Astrocyte (in vitro differentiated cells and primary cell): ENCODE data around the gene SPATA9. TPM values are rescaled to one million over a fixed set of nuclear protein-coding genes. Genes with fewer than 3 reads are reported as not detected.
A peak's percentile ranks its signal among the peaks of the same experiment; 100 is the strongest.

Experiments used
- DNase-seq: peaks from one replicate; pipeline ENCODE4 v3.0.0-alpha.2; 2010; ENCODE audit warnings: low read depth
- FAIRE-seq: peaks from 2 replicates; lab custom pipeline; 2011; peaks lifted over from hg19 to GRCh38; lab: Jason Lieb, UNC
- H2AFZ ChIP-seq: 2 replicates; pipeline ENCODE4 v1.6.0; 2012; ENCODE audit warnings: low read depth, low read length, inconsistent platforms
- H3K27ac ChIP-seq: 2 replicates; pipeline ENCODE4 v1.5.1; 2011; ENCODE audit warnings: low read depth, low read length, inconsistent platforms
- H3K27me3 ChIP-seq: 2 replicates; pipeline ENCODE4 v1.6.0; 2011; ENCODE audit warnings: low read length, inconsistent platforms; ENCODE audit not compliant: insufficient read depth
- H3K36me3 ChIP-seq: 2 replicates; pipeline ENCODE4 v1.5.1; 2011; ENCODE audit warnings: low read length, inconsistent platforms; ENCODE audit not compliant: insufficient read depth
- H3K4me1 ChIP-seq: 2 replicates; pipeline ENCODE4 v1.5.1; 2011; ENCODE audit warnings: low read length, inconsistent platforms; ENCODE audit not compliant: insufficient read depth
- H3K4me2 ChIP-seq: 2 replicates; pipeline ENCODE4 v1.6.0; 2012; ENCODE audit warnings: low read length, inconsistent platforms
- H3K4me3 ChIP-seq: 2 replicates; pipeline ENCODE4 v1.5.1; 2011; ENCODE audit warnings: low read depth, mild to moderate bottlenecking, low read length, inconsistent platforms; ENCODE audit not compliant: insufficient read depth
- H3K79me2 ChIP-seq: 2 replicates; pipeline ENCODE4 v1.6.0; 2012; ENCODE audit warnings: mild to moderate bottlenecking, low read length, inconsistent platforms; ENCODE audit not compliant: insufficient read depth
- H3K9ac ChIP-seq: 2 replicates; pipeline ENCODE4 v1.6.0; 2012; ENCODE audit warnings: mild to moderate bottlenecking, low read length, inconsistent platforms
- H3K9me3 ChIP-seq: 2 replicates; pipeline ENCODE4 v1.5.1; 2012; ENCODE audit warnings: low read depth, mild to moderate bottlenecking, low read length, inconsistent platforms; ENCODE audit not compliant: insufficient read depth
- H4K20me1 ChIP-seq: 2 replicates; pipeline ENCODE4 v1.6.0; 2012; ENCODE audit warnings: low read length, inconsistent platforms; ENCODE audit not compliant: insufficient read depth
- H3K27ac Mint-ChIP-seq: one replicate; pipeline ENCODE4 v1.8.0; 2021; ENCODE audit warnings: mild to moderate bottlenecking, mixed read lengths; ENCODE audit not compliant: unreplicated experiment
- H3K27me3 Mint-ChIP-seq: one replicate; pipeline ENCODE4 v1.8.0; 2021; ENCODE audit warnings: low read depth, mixed read lengths; ENCODE audit not compliant: unreplicated experiment
- H3K36me3 Mint-ChIP-seq: one replicate; pipeline ENCODE4 v1.8.0; 2021; ENCODE audit warnings: low read depth, mixed read lengths; ENCODE audit not compliant: unreplicated experiment
- H3K4me1 Mint-ChIP-seq: one replicate; pipeline ENCODE4 v1.8.0; 2021; ENCODE audit warnings: low read depth, mixed read lengths; ENCODE audit not compliant: unreplicated experiment
- H3K4me3 Mint-ChIP-seq: one replicate; pipeline ENCODE4 v1.8.0; 2021; ENCODE audit warnings: mild to moderate bottlenecking, moderate library complexity, mixed read lengths; ENCODE audit not compliant: unreplicated experiment
- H3K9me3 Mint-ChIP-seq: one replicate; pipeline ENCODE4 v1.8.0; 2021; ENCODE audit warnings: mild to moderate bottlenecking, mixed read lengths; ENCODE audit not compliant: unreplicated experiment
- CTCF ChIP-seq: IDR thresholded peaks from 2 replicates; pipeline ENCODE4 v1.5.1; 2011; ENCODE audit warnings: low read depth, mild to moderate bottlenecking, inconsistent platforms, low read length, moderate library complexity; ENCODE audit not compliant: insufficient read depth
- EZH2 ChIP-seq: IDR thresholded peaks from 2 replicates; pipeline ENCODE4 v1.6.1; 2012; ENCODE audit warnings: mild to moderate bottlenecking, low read length, inconsistent platforms; ENCODE audit not compliant: insufficient read depth
- total RNA-seq: library from RNA; stranded (reverse); gene quantifications from 2 replicates; pipeline ENCODE4 v1.2.1, GENCODE V29; 2021

Gene SPATA9
- total RNA-seq, 1 donor from 2014 or later, result 0.98 TPM

- no peaks in the 10 kb centered on the region for H3K9me3 ChIP-seq
- DNase-seq, result peak; percentile 65
- H3K36me3 ChIP-seq, result no peaks in the 10 kb centered on the region
- H3K4me1 Mint-ChIP-seq, result peaks cover 45% of the 10 kb centered on the region
- H3K9me3 Mint-ChIP-seq, result no peaks in the 10 kb centered on the region
- no peak overlapping the region for H3K27ac Mint-ChIP-seq
- TF ChIP-seq EZH2 (no peak), CTCF (no peak)
- FAIRE-seq, result no peak
- H3K27me3 Mint-ChIP-seq, result no peaks in the 10 kb centered on the region
- H4K20me1 ChIP-seq, result no peaks in the 10 kb centered on the region
- H3K9ac ChIP-seq, result no peak overlapping the region
- no peak overlapping the region for H3K27ac ChIP-seq
- H3K4me3 ChIP-seq, result no peak overlapping the region
- H2AFZ ChIP-seq, result no peak overlapping the region
- no peaks in the 10 kb centered on the region for H3K27me3 ChIP-seq
- H3K36me3 Mint-ChIP-seq, result no peaks in the 10 kb centered on the region
- H3K4me2 ChIP-seq, result peak overlapping the region; percentile 29
- peaks cover 45% of the 10 kb centered on the region for H3K4me1 ChIP-seq
- H3K79me2 ChIP-seq, result peaks cover 1% of the 10 kb centered on the region
- H3K4me3 Mint-ChIP-seq, result peak overlapping the region; percentile 51
These were observed 43.4 kb upstream of the SPATA9 start for GRCh38 chr5:95725937-95726810.

DNA sequence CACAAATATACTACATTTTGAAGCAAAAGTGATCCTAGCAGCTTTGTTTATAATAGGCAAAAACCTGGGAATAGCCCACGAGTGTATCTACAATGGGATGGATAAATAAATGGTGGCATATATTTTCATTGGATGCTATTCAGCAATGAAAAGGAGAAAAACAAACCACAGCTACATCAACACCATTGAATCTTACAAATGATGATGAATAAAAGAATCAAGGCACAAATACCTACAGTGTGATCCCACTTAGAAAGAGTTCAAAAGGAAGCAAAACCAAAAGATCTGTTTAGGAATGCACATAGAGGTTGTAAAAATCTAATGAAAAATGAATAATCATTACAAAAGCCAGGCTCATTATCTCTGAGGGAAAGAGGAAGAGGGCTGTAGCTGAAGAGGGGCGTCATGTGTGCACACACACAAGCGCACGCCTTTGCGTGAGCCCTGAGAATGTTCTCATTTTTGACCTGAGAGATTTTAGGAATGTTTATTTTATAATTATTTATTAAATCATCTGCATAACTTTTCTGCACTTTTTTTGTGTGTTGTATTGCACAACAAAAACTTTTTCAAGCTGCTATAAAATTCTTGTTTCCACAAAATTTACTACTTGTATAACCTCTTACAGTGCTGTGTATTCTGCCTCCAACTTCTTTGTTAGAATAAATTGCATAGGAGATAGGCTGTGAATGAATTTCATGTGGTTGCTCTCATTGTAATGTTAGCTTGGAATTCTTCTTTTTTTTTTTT, 42.5 kb upstream of the SPATA9 start:
- Histone ChIP-seq H3K4me3 (no peak overlapping the region), H3K27me3 (no peaks in the 10 kb centered on the region), H3K4me2 (peak overlapping the region; percentile 29), H2AFZ (no peak overlapping the region), H3K79me2 (no peaks in the 10 kb centered on the region), H4K20me1 (no peaks in the 10 kb centered on the region), H3K9me3 (no peaks in the 10 kb centered on the region), H3K36me3 (no peaks in the 10 kb centered on the region), H3K27ac (peak overlapping the region; percentile 21), H3K4me1 (peaks cover 43% of the 10 kb centered on the region), H3K9ac (no peak overlapping the region)
- TF ChIP-seq EZH2, result no peak
- no peak for TF ChIP-seq CTCF
- Mint-ChIP-seq H3K4me3 (no peak overlapping the region), H3K4me1 (peaks cover 44% of the 10 kb centered on the region), H3K27ac (no peak overlapping the region), H3K36me3 (no peaks in the 10 kb centered on the region), H3K9me3 (no peaks in the 10 kb centered on the region), H3K27me3 (no peaks in the 10 kb centered on the region)
- FAIRE-seq (no peak), DNase-seq (peak; percentile 74)
